Osteoblast (primary cell): Measurements from ENCODE around the gene IDH3A. TPM values are rescaled to one million over a fixed set of nuclear protein-coding genes. Genes with fewer than 3 reads are reported as not detected.

Experiments
- DNase-seq: peaks from one replicate; pipeline ENCODE4 v3.0.0; 2011; ENCODE audit warnings: low spot score, mixed read lengths; ENCODE audit not compliant: insufficient read length; ENCODE audit errors: missing footprints
- H2AFZ ChIP-seq: 2 replicates; pipeline ENCODE4 v1.6.0; 2011; ENCODE audit warnings: mild to moderate bottlenecking, low read length
- H3K27ac ChIP-seq: 2 replicates; pipeline ENCODE4 v1.5.1; 2011; ENCODE audit warnings: mild to moderate bottlenecking, low read depth, low read length, moderate library complexity
- H3K27me3 ChIP-seq: 2 replicates; pipeline ENCODE4 v1.6.0; 2012; ENCODE audit warnings: mild to moderate bottlenecking, control low read depth, inconsistent platforms, low read length, moderate library complexity; ENCODE audit not compliant: insufficient read depth
- H3K36me3 ChIP-seq: 2 replicates; pipeline ENCODE4 v1.5.1; 2011; ENCODE audit warnings: mild to moderate bottlenecking, low read length, control low read depth, moderate library complexity; ENCODE audit not compliant: insufficient read depth
- H3K4me1 ChIP-seq: 2 replicates; pipeline ENCODE4 v1.5.1; 2011; ENCODE audit warnings: mild to moderate bottlenecking, low read length, control low read depth, moderate library complexity; ENCODE audit not compliant: insufficient read depth
- H3K4me2 ChIP-seq: 2 replicates; pipeline ENCODE4 v1.6.0; 2011; ENCODE audit warnings: mild to moderate bottlenecking, low read length; ENCODE audit not compliant: insufficient read depth
- H3K4me3 ChIP-seq: fragments of 200-600 bp; sonication (generic); 3 replicates; pipeline ENCODE4 v1.5.1; 2012; ENCODE audit warnings: mild to moderate bottlenecking, low read length, inconsistent platforms; ENCODE audit not compliant: insufficient read depth
- H3K79me2 ChIP-seq: 2 replicates; pipeline ENCODE4 v1.6.0; 2012; ENCODE audit warnings: mild to moderate bottlenecking, low read length, control low read depth, inconsistent platforms; ENCODE audit not compliant: insufficient read depth
- H3K9me3 ChIP-seq: 2 replicates; pipeline ENCODE4 v1.5.1; 2011; ENCODE audit warnings: low read depth, low read length, control low read depth
- H4K20me1 ChIP-seq: 2 replicates; pipeline ENCODE4 v1.6.0; 2012; ENCODE audit warnings: mild to moderate bottlenecking, low read length, control low read depth; ENCODE audit not compliant: insufficient read depth
- CTCF ChIP-seq: IDR thresholded peaks from 2 replicates; pipeline ENCODE4 v1.5.1; 2011; ENCODE audit warnings: mild to moderate bottlenecking, low read depth, low read length, moderate library complexity; ENCODE audit errors: extremely low read depth
- total RNA-seq: library from RNA; depleted of rRNA; stranded (reverse); fragments of >200 nt; gene quantifications from 2 replicates; pipeline ENCODE4 v1.2.3, GENCODE V29; 2012

IDH3A gene
- total RNA-seq, 1 donor: 30.4 TPM

- DNase-seq: no peak
- Histone ChIP-seq H3K4me1 (peaks cover 5% of the 10 kb centered on the region), H4K20me1 (no peaks in the 10 kb centered on the region), H3K9me3 (no peaks in the 10 kb centered on the region), H3K36me3 (no peaks in the 10 kb centered on the region), H3K27ac (no peak overlapping the region), H3K27me3 (no peaks in the 10 kb centered on the region), H3K79me2 (no peaks in the 10 kb centered on the region), H2AFZ (no peak overlapping the region), H3K4me3 (no peak overlapping the region), H3K4me2 (no peak overlapping the region)
- no peak for TF ChIP-seq CTCF
Measured at GRCh38 chr15:78105476-78106241, 43.5 kb upstream of the IDH3A start.

- DNase-seq: no peak
- Histone ChIP-seq H3K36me3 (no peaks in the 10 kb centered on the region), H2AFZ (no peak overlapping the region), H3K27me3 (no peaks in the 10 kb centered on the region), H4K20me1 (no peaks in the 10 kb centered on the region), H3K4me1 (peaks cover 5% of the 10 kb centered on the region), H3K27ac (no peak overlapping the region), H3K4me2 (no peak overlapping the region), H3K79me2 (no peaks in the 10 kb centered on the region), H3K4me3 (no peak overlapping the region), H3K9me3 (no peaks in the 10 kb centered on the region)
- TF ChIP-seq CTCF: no peak
Measured at GRCh38 chr15:78107471-78107870, 41.7 kb upstream of the IDH3A start.

- Histone ChIP-seq H3K4me1 (peaks cover 5% of the 10 kb centered on the region), H3K4me3 (no peak overlapping the region), H3K79me2 (no peaks in the 10 kb centered on the region), H3K9me3 (no peaks in the 10 kb centered on the region), H3K4me2 (no peak overlapping the region), H4K20me1 (no peaks in the 10 kb centered on the region), H3K27me3 (no peaks in the 10 kb centered on the region), H3K27ac (no peak overlapping the region), H3K36me3 (no peaks in the 10 kb centered on the region), H2AFZ (no peak overlapping the region)
- DNase-seq: peak; percentile 99
- TF ChIP-seq CTCF: peak; percentile 95
Measured at GRCh38 chr15:78108300-78109084, 40.7 kb upstream of the IDH3A start.

- Histone ChIP-seq H3K27me3 (no peaks in the 10 kb centered on the region), H3K4me3 (no peak overlapping the region), H3K79me2 (no peaks in the 10 kb centered on the region), H4K20me1 (no peaks in the 10 kb centered on the region), H3K27ac (no peak overlapping the region), H3K4me2 (no peak overlapping the region), H3K36me3 (no peaks in the 10 kb centered on the region), H2AFZ (no peak overlapping the region), H3K4me1 (peaks cover 5% of the 10 kb centered on the region), H3K9me3 (no peaks in the 10 kb centered on the region)
- no peak for DNase-seq
- no peak for TF ChIP-seq CTCF
Measured at GRCh38 chr15:78109156-78109555, 40.0 kb upstream of the IDH3A start.
